Left renal pelvis (tissue), 4 donors: ENCODE data around the gene ITPR1. TPM values are rescaled to one million over a fixed set of nuclear protein-coding genes. Genes with fewer than 3 reads are reported as not detected.

Source experiments
- DNase-seq, 4 donors: peaks; one replicate each; pipeline ENCODE4 v3.0.0-alpha.2; 2013; ENCODE audit warnings: low read depth in 4 of 4, low spot score in 3 of 4
- polyA plus RNA-seq, 4 donors: library from polyadenylated mRNA; unstranded; fragments of 120-200 nt; gene quantifications; one replicate each; pipeline ENCODE4 v1.2.1, GENCODE V29; 2013; ENCODE audit not compliant: insufficient read length in 4 of 4

The ITPR1 gene
- polyA plus RNA-seq, 4 donors = 39.5 to 60.0 (median 57.1) TPM

DNA sequence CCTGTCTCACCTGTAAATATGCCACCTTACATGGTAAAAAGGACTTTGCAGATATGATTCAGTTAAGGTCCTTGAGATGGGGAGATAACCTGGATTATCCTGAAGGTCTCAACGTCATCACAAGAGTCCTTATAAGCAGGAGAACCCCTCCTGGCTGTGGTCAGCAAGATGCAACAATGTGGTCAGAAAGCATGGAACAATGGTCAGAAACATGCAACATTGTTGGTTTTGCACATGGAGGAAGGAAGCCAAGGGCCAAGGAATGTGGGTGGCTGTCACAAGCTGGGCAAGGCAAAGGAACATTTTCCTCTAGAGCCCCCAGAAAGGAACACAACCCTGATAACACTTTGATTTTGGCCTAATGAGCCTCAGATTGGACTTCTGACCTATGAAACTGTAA, 16.7 kb upstream of the ITPR1 start:
- no peak for DNase-seq

- no peak for DNase-seq
Observed at GRCh38 chr3:4478261-4478660, 14.9 kb upstream of the ITPR1 start.

DNA sequence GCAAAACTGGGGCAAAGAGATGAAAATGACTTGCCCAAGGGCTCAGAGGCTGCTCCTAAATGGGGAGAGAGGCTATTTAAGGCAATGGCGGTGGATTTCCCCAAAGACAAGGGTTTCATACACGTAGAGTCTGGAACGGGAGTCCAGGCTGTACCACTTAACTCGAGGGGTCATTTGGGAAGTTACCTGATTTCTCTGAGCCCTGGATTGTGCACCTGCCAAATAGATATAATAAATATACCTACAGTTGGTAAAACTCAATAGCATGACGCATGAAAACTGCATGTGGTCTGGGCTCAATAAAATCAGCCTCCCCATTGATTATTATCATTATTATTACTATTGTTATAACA, 1.3 kb upstream of the ITPR1 start:
- no peak for DNase-seq

- no peak for DNase-seq
Observed at GRCh38 chr3:4492208-4493013, 737 bp upstream of the ITPR1 start.

- DNase-seq = no peak
Observed at GRCh38 chr3:4493941-4494894, 1.1 kb downstream of the ITPR1 start.

DNA sequence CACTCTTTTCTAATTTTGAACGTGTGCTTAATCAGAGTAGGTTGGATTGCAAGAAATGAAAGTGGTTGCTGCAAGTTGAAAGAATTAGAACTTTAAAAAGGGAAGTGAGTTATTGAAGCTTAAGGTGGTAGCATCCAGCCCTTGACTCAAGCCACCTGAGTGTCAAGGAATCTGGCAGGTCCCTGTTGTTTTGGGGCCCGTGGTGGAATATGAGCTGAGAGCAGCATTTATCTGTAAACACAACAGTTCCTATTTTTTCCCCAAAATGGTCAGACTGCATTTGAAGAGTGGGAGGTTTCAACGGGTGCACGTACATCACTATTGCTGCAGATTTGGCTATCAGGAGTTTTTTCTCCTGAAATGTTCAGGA, 1.7 kb downstream of the ITPR1 start:
- no peak for DNase-seq

DNA sequence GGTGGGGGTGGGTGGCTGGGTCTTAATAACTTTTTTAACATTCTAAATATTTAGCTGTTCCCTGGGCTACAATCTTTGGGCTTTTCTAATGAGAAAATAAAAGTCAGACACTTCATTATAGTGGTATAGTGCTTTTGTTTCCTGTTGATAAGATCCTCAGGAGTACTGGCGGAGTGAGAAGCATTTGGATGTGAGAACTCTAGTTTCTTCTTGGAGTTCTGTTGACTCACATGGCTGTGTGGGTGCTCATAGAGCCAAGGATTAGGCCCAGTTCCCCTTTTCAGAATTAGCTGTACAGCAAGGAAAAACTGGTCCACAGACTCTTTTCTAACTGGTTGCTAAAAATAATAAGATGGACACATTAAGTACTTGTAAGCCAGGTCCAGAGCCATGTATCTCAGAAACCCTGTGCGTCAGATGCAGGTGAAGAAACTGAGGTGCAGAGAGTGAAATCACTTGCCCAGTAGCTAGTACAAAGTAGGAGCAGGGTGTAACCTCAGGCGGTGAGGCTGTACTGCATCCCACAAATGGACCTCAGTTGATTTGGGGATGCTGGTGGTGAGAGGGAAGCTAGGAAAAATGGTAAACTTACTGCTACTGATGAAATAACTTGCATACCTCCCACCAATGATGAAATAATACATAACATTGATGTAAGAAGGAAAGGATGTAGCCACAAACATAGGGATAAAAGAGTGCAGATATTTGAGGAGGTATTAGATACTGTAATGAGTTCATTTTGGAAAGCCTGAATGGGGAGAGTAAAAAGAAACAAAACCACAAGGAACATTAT, 2.3 kb downstream of the ITPR1 start:
- no peak for DNase-seq

DNA sequence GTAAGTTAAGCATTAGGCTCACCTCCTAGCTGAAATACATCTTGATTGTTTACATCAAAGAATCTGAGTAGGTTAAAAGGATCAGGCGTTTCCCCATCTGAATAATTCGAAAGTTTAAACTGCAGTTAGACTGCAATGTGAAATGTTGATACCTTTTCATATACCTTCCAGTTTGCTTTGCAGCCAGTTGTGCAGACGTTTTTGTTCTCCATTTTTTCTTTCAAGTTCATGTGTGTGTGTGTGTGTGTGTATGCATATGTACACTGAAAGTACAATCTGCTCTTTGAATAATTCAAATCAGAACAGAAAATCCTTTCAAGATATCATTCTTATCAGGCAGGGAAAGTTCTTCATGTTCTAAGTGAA, 2.9 kb downstream of the ITPR1 start:
- DNase-seq = no peak

- no peak for DNase-seq
Observed at GRCh38 chr3:4497005-4497692, 4.0 kb downstream of the ITPR1 start.

DNA sequence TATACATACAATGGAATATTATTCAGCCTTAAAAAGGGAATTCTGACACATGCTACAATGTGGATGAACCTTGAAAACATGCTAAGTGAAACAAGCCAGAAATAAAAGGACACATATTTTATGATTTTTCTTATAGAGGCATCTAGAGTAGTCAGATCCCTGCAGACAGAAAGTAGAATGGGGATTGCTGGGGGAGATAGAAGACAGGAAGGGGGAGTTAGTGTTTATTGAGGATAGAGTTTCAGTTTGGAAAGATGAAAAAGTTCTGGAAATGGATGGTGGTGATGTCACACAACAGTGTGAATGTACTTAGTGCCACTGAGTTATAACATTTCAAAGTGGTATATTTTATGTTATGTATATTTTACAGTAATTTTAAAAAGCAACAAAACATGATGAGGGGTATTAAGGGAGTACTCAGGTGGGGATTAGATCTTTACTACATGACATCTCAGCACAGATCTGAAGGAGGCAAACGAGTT, 4.7 kb downstream of the ITPR1 start:
- no peak for DNase-seq

- DNase-seq = no peak
Observed at GRCh38 chr3:4498446-4498845, 5.3 kb downstream of the ITPR1 start.

GRCh38 chr3:4501437-4501836, 8.3 kb downstream of the ITPR1 start:
- no peak for DNase-seq

DNA sequence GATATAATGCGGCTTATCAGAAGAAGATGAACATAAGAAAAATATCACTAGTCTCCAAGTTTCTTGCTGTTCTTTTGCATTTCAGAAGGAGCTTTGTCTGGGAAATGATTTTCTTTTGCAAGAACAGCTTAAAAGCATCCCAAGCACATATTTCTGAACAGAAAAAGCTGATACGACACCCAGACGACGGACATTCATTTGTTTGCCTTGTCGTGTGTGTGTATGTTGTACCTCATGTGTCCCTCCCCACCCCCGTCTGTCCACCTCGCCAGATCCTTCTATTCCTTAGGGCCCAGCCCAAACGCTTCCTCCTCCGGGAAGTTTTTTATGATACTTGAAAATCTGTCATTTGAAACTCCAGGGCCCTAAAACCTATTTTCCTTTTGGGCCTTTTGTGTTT, 8.8 kb downstream of the ITPR1 start:
- DNase-seq = no peak

DNA sequence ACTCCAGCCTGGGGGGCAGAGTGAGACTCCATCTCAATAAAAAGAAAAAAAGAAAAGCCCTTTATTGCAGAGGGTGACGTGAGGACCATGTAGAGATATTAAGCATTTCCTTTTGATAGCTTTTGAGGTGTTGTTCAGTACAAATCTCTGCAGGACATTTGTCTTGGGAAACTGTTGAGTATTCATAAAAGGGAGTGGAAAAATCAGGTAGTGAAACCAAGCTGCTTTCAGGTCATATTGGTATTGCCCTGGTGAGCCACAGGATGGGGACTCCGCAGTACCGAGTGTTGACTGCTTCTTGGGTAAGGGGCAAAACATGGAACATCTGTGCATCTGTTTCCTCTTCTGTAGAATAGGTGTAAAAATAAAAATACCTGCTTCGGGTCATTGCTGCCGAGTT, 9.9 kb downstream of the ITPR1 start:
- DNase-seq = no peak

- DNase-seq = no peak
Observed at GRCh38 chr3:4504340-4505261, 11.5 kb downstream of the ITPR1 start.

DNA sequence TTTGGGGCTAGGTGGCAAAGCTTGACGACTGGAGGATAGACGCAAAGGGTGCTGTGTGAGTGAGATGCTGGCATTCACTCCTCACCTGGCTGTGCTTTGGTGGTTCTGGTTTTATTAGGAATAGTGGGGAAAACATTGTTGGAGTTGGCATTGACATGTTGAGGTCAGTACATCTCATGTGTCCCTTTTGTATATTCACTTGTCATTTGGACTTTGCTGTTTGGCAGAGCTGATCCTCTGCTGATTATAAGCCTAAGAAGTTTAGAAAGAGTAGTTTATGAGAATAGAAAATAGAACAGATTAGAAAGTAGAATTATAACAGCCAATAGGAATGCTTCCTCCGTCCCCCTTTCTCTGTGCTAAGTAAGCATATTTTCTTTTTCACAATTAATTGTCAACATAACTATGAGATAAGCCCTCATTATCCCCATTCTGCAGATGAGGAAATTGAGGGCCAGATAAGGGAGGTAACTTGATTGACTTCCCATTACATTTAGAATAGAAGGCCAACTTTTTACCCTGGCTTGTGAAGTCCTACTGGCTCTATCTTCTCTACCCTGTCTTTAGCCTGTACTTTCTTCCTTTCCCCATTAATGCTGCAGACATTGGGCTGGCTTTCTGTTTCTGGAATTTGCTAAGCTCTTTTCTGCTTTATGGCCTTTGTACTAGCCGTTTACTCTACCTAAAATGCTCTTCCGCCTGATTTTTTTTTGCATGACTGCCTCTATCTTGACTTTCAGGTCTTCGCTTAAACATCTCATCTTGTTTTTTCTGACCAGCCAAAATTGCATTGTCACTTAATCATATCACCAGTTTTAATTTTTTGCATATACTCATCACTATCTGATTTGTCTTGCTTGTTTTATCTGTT, 12.8 kb downstream of the ITPR1 start:
- DNase-seq = no peak

- no peak for DNase-seq
Observed at GRCh38 chr3:4506559-4507023, 13.4 kb downstream of the ITPR1 start.

DNA sequence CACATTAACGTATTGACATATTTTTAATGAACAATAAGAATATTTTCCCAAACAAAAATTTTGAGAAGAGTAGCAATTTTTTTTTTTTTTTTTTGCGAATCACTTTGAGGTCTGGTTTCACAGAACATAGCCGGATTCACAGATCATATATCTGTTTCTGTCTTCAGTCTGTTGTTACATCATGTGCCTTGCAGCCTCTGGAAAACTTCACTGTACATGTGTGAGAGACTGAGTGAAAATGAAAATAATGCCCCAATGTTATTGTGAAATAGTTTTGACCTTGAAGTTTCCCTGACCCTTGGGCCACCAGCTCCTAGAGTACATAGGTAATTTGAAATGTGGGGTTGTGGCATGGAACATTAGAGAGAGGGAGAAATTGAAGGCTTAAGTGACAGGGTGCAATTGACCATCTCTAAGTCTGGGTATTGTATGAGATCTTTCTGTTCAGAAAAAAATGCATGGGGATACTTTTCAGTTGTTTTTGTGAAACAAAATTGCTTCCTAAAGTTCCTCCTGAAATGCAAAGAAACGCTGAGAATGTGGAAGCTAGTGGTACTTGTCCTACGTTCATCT, 14.0 kb downstream of the ITPR1 start:
- no peak for DNase-seq
